Measurements from ENCODE around the gene SORL1-AS1.

- TF ChIP-seq CTCF (IDR thresholded peaks at IDR 0.05) (no peak), ZFX (IDR thresholded peaks at IDR 0.05; ENCODE audit: borderline replicate concordance) (no peak)
Observed at GRCh38 chr11:121412000-121412587, 40.7 kb downstream of the SORL1-AS1 start.
